GM18861 (cell line): ENCODE measurements around the gene MYRF.

Experiments
- ATAC-seq: cut with Tn5 transposase; IDR thresholded peaks from one replicate; pipeline ENCODE4 v1.9.1; 2021; ENCODE audit not compliant: unreplicated experiment

The MYRF gene

GRCh38 chr11:61775106-61775505, 22.7 kb downstream of the MYRF start:
- ATAC-seq, result no peak

- no peak for ATAC-seq
Observed at GRCh38 chr11:61775606-61776554, 23.4 kb downstream of the MYRF start.

- no peak for ATAC-seq
Observed at GRCh38 chr11:61776561-61777075, 24.2 kb downstream of the MYRF start.

GRCh38 chr11:61777234-61778090, 25.0 kb downstream of the MYRF start:
- ATAC-seq, result no peak

GRCh38 chr11:61778357-61778886, 26.0 kb downstream of the MYRF start:
- ATAC-seq, result no peak

GRCh38 chr11:61778920-61779650, 26.6 kb downstream of the MYRF start:
- ATAC-seq, result no peak

GRCh38 chr11:61779666-61780525, 27.5 kb downstream of the MYRF start:
- no peak for ATAC-seq

- ATAC-seq, result no peak
Observed at GRCh38 chr11:61780581-61781162, 28.2 kb downstream of the MYRF start.

- ATAC-seq, result no peak
Observed at GRCh38 chr11:61781585-61781984, 29.1 kb downstream of the MYRF start.

GRCh38 chr11:61782299-61782698, 29.9 kb downstream of the MYRF start:
- no peak for ATAC-seq

- no peak for ATAC-seq
Observed at GRCh38 chr11:61782841-61783240, 30.4 kb downstream of the MYRF start.

- ATAC-seq, result no peak
Observed at GRCh38 chr11:61783717-61784505, 31.5 kb downstream of the MYRF start.

- no peak for ATAC-seq
Observed at GRCh38 chr11:61784506-61784805, 32.0 kb downstream of the MYRF start.

- ATAC-seq, result no peak
Observed at GRCh38 chr11:61785837-61786402, 33.5 kb downstream of the MYRF start.

- no peak for ATAC-seq
Observed at GRCh38 chr11:61787928-61788491, 35.6 kb downstream of the MYRF start.

- ATAC-seq, result peak; percentile 21
Observed at GRCh38 chr11:61791737-61792309, 39.4 kb downstream of the MYRF start.

GRCh38 chr11:61792310-61793082, 40.1 kb downstream of the MYRF start, which contains the start of the genes FEN1 and TMEM258:
FEN1 (plus strand) TSS chr11:61792911; CDS start chr11:61795362, 2,451 bp downstream.
TMEM258 (minus strand) TSS chr11:61792599; CDS start chr11:61792558, 41 bp downstream.
- peak; percentile 69 for ATAC-seq
